Medulla oblongata (tissue), 1 donor: ENCODE measurements around the gene ARPP21.

Source experiments
- DNase-seq: peaks from one replicate; pipeline ENCODE4 v3.0.0-alpha.2; 2015; ENCODE audit errors: extremely low spot score

The ARPP21 gene

GRCh38 chr3:35737527-35737926, 98.2 kb downstream of the ARPP21 start:
- DNase-seq, result no peak

GRCh38 chr3:35737934-35738706, 98.8 kb downstream of the ARPP21 start:
- no peak for DNase-seq

- no peak for DNase-seq
Measured at GRCh38 chr3:35739181-35739809, 100.0 kb downstream of the ARPP21 start.

GRCh38 chr3:35739964-35740527, 100.7 kb downstream of the ARPP21 start:
- DNase-seq, result no peak

GRCh38 chr3:35743218-35743617, 103.9 kb downstream of the ARPP21 start:
- DNase-seq, result no peak

GRCh38 chr3:35744419-35744818, 105.1 kb downstream of the ARPP21 start:
- DNase-seq, result peak; percentile 37

GRCh38 chr3:35745351-35745750, 106.0 kb downstream of the ARPP21 start:
- no peak for DNase-seq

- DNase-seq, result no peak
Measured at GRCh38 chr3:35745802-35746484, 106.6 kb downstream of the ARPP21 start.

GRCh38 chr3:35746492-35746891, 107.2 kb downstream of the ARPP21 start:
- no peak for DNase-seq

- no peak for DNase-seq
Measured at GRCh38 chr3:35748144-35748543, 108.8 kb downstream of the ARPP21 start.

GRCh38 chr3:35751207-35751606, 111.9 kb downstream of the ARPP21 start:
- no peak for DNase-seq

- DNase-seq, result no peak
Measured at GRCh38 chr3:35757991-35758757, 118.8 kb downstream of the ARPP21 start.

GRCh38 chr3:35760146-35760545, 120.8 kb downstream of the ARPP21 start:
- no peak for DNase-seq

- no peak for DNase-seq
Measured at GRCh38 chr3:35761311-35761710, 122.0 kb downstream of the ARPP21 start.

GRCh38 chr3:35772381-35773015, 133.2 kb downstream of the ARPP21 start:
- peak; percentile 54 for DNase-seq

GRCh38 chr3:35773417-35773816, 134.1 kb downstream of the ARPP21 start:
- DNase-seq, result no peak

GRCh38 chr3:35776346-35776745, 137.0 kb downstream of the ARPP21 start:
- no peak for DNase-seq

GRCh38 chr3:35777065-35777464, 137.7 kb downstream of the ARPP21 start:
- DNase-seq, result no peak

GRCh38 chr3:35777563-35778554, 138.5 kb downstream of the ARPP21 start:
- DNase-seq, result no peak

- DNase-seq, result no peak
Measured at GRCh38 chr3:35779611-35780010, 140.3 kb downstream of the ARPP21 start.
